ENCODE data around the gene KCNH1. TPM values are rescaled to one million over a fixed set of nuclear protein-coding genes. Genes with fewer than 3 reads are reported as not detected.

KCNH1 gene
- total and polyA plus RNA-seq, 2 donors from 2014 or later, result 0.54 TPM; not detected in 1

DNA sequence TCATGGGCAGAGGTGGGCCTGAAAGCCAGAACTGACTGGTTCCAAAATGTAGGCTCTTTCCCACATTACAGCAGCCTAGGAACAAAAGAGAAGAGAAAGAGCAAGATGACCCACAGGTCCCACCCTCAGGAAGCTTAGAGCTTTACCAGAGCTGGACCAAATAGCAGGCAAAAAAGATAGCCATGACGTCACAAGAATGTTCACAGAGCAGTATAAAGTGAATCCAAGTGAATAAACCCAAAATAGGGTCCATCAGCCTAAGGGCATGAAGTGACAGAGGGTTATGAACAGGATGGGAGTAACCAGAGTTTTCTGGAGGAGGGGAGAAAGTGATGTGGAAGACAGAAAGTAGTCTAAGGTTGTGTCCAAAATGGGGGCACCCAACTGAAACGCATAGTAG is 221.2 kb downstream of the KCNH1 start:
- H3K36me3 ChIP-seq (ENCODE audit: control insufficient read depth in 2 of 3, insufficient read depth in 3 of 3, low read length in 3 of 3), result no peaks in the 10 kb centered on the region
- DNase-seq (no peak), FAIRE-seq (no peak)
- no peaks in the 10 kb centered on the region for H3K4me1 ChIP-seq (ENCODE audit: control insufficient read depth in 2 of 3, insufficient read depth in 2 of 3, low read depth in 1 of 3, low read length in 3 of 3)
- intact Hi-C loops (cut with DNase I), result no loop called here
- H3K9ac ChIP-seq (ENCODE audit: low read length in 3 of 3), result no peak overlapping the region
- TF ChIP-seq, protein P1, sequence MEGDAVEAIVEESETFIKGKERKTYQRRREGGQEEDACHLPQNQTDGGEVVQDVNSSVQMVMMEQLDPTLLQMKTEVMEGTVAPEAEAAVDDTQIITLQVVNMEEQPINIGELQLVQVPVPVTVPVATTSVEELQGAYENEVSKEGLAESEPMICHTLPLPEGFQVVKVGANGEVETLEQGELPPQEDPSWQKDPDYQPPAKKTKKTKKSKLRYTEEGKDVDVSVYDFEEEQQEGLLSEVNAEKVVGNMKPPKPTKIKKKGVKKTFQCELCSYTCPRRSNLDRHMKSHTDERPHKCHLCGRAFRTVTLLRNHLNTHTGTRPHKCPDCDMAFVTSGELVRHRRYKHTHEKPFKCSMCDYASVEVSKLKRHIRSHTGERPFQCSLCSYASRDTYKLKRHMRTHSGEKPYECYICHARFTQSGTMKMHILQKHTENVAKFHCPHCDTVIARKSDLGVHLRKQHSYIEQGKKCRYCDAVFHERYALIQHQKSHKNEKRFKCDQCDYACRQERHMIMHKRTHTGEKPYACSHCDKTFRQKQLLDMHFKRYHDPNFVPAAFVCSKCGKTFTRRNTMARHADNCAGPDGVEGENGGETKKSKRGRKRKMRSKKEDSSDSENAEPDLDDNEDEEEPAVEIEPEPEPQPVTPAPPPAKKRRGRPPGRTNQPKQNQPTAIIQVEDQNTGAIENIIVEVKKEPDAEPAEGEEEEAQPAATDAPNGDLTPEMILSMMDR (IDR thresholded peaks at IDR 0.05; ENCODE audit: borderline replicate concordance, extremely low read depth, insufficient read depth), result no peak
- no peaks in the 10 kb centered on the region for H3K27me3 ChIP-seq (ENCODE audit: control insufficient read depth, insufficient read depth, low read length)
- H3K4me3 ChIP-seq (ENCODE audit: low read length in 3 of 3), result no peak overlapping the region
- no peaks in the 10 kb centered on the region for H3K9me3 ChIP-seq (ENCODE audit: control insufficient read depth in 2 of 3, insufficient read depth in 1 of 3, low read length in 3 of 3)
- no peak overlapping the region for H3K27ac ChIP-seq (ENCODE audit: low read depth in 2 of 2, low read length in 2 of 2)

DNA sequence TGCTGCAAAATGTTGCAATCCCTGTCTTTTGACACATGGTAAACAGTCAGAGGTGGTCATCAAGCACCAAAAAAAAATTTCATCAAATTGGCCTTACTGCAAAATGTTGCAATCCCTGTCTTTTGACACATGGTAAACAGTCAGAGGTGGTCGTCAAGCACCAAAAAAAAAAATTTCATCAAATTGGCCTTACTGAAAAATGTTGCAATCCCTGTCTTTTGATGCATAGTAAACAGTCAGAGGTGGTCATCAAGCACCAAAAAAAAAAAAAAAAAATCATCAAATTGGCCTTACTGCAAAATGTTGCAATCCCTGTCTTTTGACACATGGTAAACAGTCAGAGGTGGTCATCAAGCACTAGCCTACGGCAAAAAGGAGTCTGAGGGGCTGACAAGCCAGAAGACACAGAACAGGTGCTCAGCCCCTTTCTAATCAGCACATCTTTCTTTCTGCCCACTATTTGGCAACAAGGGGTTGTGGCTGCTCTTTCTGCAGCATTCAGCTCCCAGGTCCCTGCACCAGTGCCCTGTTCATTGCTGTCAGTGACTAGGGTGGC is 223.8 kb downstream of the KCNH1 start:
- Histone ChIP-seq H3K9ac (ENCODE audit: low read length in 3 of 3) (no peak overlapping the region), H3K27me3 (ENCODE audit: control insufficient read depth, insufficient read depth, low read length) (no peaks in the 10 kb centered on the region), H3K4me3 (ENCODE audit: low read length in 3 of 3) (no peak overlapping the region), H3K36me3 (ENCODE audit: control insufficient read depth in 2 of 3, insufficient read depth in 3 of 3, low read length in 3 of 3) (no peaks in the 10 kb centered on the region), H3K9me3 (ENCODE audit: control insufficient read depth in 2 of 3, insufficient read depth in 1 of 3, low read length in 3 of 3) (no peaks in the 10 kb centered on the region), H3K27ac (ENCODE audit: low read depth in 2 of 2, low read length in 2 of 2) (no peak overlapping the region), H3K4me1 (ENCODE audit: control insufficient read depth in 2 of 3, insufficient read depth in 2 of 3, low read depth in 1 of 3, low read length in 3 of 3) (no peaks in the 10 kb centered on the region)
- FAIRE-seq (no peak), DNase-seq (no peak)
- intact Hi-C loops (cut with DNase I), result no loop called here
- TF ChIP-seq, protein P1 (IDR thresholded peaks at IDR 0.05; ENCODE audit: borderline replicate concordance, extremely low read depth, insufficient read depth), result no peak

DNA sequence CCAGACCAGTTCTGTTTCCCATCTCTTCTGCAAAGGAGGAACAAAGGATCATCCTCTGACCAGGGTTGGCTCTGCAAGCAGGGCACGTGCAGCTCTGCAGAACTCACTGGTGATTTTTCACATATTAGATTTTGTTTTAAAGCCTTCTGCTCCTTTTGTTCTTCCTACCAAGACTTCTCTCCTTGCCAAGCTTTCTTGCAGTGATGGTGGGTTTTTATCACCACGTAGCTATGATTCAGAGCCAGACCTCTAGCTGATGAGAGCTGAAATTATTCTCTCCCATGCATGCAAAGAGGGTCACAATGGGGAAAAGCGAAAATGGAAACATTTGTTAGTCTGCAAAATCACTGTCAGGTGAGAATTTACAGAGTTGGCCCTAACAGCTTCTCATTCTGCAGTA is 225.2 kb downstream of the KCNH1 start:
- Histone ChIP-seq H3K27me3 (ENCODE audit: control insufficient read depth, insufficient read depth, low read length) (no peaks in the 10 kb centered on the region), H3K4me3 (ENCODE audit: low read length in 3 of 3) (no peak overlapping the region), H3K27ac (ENCODE audit: low read depth in 2 of 2, low read length in 2 of 2) (no peak overlapping the region), H3K9me3 (ENCODE audit: control insufficient read depth in 2 of 3, insufficient read depth in 1 of 3, low read length in 3 of 3) (no peaks in the 10 kb centered on the region), H3K36me3 (ENCODE audit: control insufficient read depth in 2 of 3, insufficient read depth in 3 of 3, low read length in 3 of 3) (no peaks in the 10 kb centered on the region), H3K9ac (ENCODE audit: low read length in 3 of 3) (no peak overlapping the region), H3K4me1 (ENCODE audit: control insufficient read depth in 2 of 3, insufficient read depth in 2 of 3, low read depth in 1 of 3, low read length in 3 of 3) (no peaks in the 10 kb centered on the region)
- FAIRE-seq, result no peak
- intact Hi-C loops (cut with DNase I), result no loop called here
- TF ChIP-seq, protein P1 (IDR thresholded peaks at IDR 0.05; ENCODE audit: borderline replicate concordance, extremely low read depth, insufficient read depth), result no peak
- DNase-seq, result no peak

DNA sequence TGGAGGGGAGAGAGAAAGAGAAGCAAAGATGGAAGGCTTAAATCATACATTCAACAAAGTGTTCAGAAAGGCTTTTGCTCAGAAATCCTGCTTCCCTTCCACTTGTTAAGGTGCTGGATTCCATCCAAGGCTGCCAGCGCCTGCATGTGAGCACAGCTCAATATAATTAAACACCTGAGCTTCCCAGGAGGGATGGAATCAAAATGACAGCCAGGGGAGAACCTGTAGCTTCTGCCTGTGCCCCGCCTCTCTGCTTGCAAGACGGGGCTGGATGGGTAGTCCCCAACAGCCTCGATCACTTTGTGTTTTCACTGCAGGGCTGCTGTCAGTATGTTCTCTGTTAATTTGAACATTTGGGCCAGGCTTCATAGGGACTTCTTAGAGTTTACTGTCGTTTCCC is 225.7 kb downstream of the KCNH1 start:
- Histone ChIP-seq H3K27me3 (ENCODE audit: control insufficient read depth, insufficient read depth, low read length) (no peaks in the 10 kb centered on the region), H3K36me3 (ENCODE audit: control insufficient read depth in 2 of 3, insufficient read depth in 3 of 3, low read length in 3 of 3) (no peaks in the 10 kb centered on the region), H3K9ac (ENCODE audit: low read length in 3 of 3) (no peak overlapping the region), H3K27ac (ENCODE audit: low read depth in 2 of 2, low read length in 2 of 2) (no peak overlapping the region), H3K4me3 (ENCODE audit: low read length in 3 of 3) (no peak overlapping the region), H3K9me3 (ENCODE audit: control insufficient read depth in 2 of 3, insufficient read depth in 1 of 3, low read length in 3 of 3) (no peaks in the 10 kb centered on the region), H3K4me1 (ENCODE audit: control insufficient read depth in 2 of 3, insufficient read depth in 2 of 3, low read depth in 1 of 3, low read length in 3 of 3) (no peaks in the 10 kb centered on the region)
- no peak for DNase-seq
- TF ChIP-seq, protein P1 (IDR thresholded peaks at IDR 0.05; ENCODE audit: borderline replicate concordance, extremely low read depth, insufficient read depth), result no peak
- intact Hi-C loops (cut with DNase I), result no loop called here
- FAIRE-seq, result no peak

All from kidney (tissue), 14 donors.